WERI-Rb-1 (cell line): Measurements from ENCODE around the gene NEK6.

Experiments used
- DNase-seq: peaks from one replicate; pipeline ENCODE4 v3.0.0-alpha.2; 2020
- H3K27ac ChIP-seq: fragments of 250-450 bp; sonication (Bioruptor Pico); 2 replicates; pipeline ENCODE4 v1.5.1; 2020; ENCODE audit warnings: mild to moderate bottlenecking, moderate library complexity
- H3K27me3 ChIP-seq: fragments of 250-450 bp; sonication (Bioruptor Pico); 2 replicates; pipeline ENCODE4 v1.5.1; 2021; ENCODE audit warnings: mild to moderate bottlenecking, low read depth, moderate library complexity; ENCODE audit not compliant: insufficient read depth, severe bottlenecking
- H3K36me3 ChIP-seq: fragments of 250-450 bp; sonication (Bioruptor Pico); 2 replicates; pipeline ENCODE4 v1.5.1; 2020; ENCODE audit warnings: mild to moderate bottlenecking, moderate library complexity
- H3K4me3 ChIP-seq: 2 replicates; pipeline ENCODE4 v1.5.1; 2011; ENCODE audit warnings: low read depth, mild to moderate bottlenecking, control low read depth, low read length
- H3K9me3 ChIP-seq: fragments of 250-450 bp; sonication (Bioruptor Pico); 2 replicates; pipeline ENCODE4 v1.5.1; 2021; ENCODE audit warnings: mild to moderate bottlenecking, moderate library complexity; ENCODE audit not compliant: severe bottlenecking
- TF ChIP-seq, protein P1 (sequence below): IDR thresholded peaks from 2 replicates; pipeline ENCODE4 v1.5.1; 2011; ENCODE audit warnings: low read depth, mild to moderate bottlenecking, control low read depth, inconsistent platforms, low read length

The NEK6 gene

DNA sequence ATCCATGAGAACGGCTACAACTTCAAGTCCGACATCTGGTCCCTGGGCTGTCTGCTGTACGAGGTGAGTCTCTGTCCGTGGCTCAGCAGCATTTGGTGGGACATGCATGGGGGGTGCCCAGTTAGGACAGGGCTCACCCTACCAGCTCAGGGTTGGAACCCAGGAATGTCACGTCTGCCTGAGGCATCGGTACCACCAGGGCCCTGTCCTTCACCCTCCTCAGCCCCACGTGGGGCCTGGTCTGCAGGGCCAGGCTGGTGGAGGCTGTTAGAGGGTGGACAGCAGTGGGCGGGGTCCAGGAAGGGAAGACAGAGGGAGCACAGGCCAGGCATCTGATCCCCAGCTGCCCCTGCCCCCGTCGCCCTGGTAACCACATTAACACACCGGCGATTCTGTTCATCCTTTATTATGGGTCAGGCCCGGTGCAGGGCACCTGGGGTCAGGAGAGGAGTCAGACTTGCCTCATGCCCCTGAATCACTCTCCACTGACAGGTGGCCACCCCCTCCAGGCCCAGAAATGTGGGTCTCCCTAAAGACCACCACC is 81.9 kb downstream of the NEK6 start:
- Histone ChIP-seq H3K27ac (no peak overlapping the region), H3K27me3 (no peaks in the 10 kb centered on the region), H3K36me3 (no peaks in the 10 kb centered on the region; the same call in none of the 2 replicates), H3K9me3 (peaks cover 3% of the 10 kb centered on the region), H3K4me3 (no peak overlapping the region)
- DNase-seq: peak; percentile 63
- TF ChIP-seq, protein P1, sequence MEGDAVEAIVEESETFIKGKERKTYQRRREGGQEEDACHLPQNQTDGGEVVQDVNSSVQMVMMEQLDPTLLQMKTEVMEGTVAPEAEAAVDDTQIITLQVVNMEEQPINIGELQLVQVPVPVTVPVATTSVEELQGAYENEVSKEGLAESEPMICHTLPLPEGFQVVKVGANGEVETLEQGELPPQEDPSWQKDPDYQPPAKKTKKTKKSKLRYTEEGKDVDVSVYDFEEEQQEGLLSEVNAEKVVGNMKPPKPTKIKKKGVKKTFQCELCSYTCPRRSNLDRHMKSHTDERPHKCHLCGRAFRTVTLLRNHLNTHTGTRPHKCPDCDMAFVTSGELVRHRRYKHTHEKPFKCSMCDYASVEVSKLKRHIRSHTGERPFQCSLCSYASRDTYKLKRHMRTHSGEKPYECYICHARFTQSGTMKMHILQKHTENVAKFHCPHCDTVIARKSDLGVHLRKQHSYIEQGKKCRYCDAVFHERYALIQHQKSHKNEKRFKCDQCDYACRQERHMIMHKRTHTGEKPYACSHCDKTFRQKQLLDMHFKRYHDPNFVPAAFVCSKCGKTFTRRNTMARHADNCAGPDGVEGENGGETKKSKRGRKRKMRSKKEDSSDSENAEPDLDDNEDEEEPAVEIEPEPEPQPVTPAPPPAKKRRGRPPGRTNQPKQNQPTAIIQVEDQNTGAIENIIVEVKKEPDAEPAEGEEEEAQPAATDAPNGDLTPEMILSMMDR: no peak

- DNase-seq: no peak
- Histone ChIP-seq H3K27me3 (no peaks in the 10 kb centered on the region), H3K36me3 (no peaks in the 10 kb centered on the region; the same call in none of the 2 replicates), H3K9me3 (peaks cover 3% of the 10 kb centered on the region), H3K4me3 (no peak overlapping the region), H3K27ac (no peak overlapping the region)
- TF ChIP-seq, protein P1: no peak
Measured at GRCh38 chr9:124340219-124341069, 82.7 kb downstream of the NEK6 start.

- no peak overlapping the region for H3K4me3 ChIP-seq
- peaks cover 3% of the 10 kb centered on the region for H3K9me3 ChIP-seq
- H3K36me3 ChIP-seq: peaks cover 3% of the 10 kb centered on the region
- TF ChIP-seq, protein P1: no peak
- DNase-seq: no peak
- no peak overlapping the region for H3K27ac ChIP-seq
- no peaks in the 10 kb centered on the region for H3K27me3 ChIP-seq
Measured at GRCh38 chr9:124341455-124342170, 83.9 kb downstream of the NEK6 start.

GRCh38 chr9:124342402-124342775 is 84.6 kb downstream of the NEK6 start:
- Histone ChIP-seq H3K36me3 (peaks cover 4% of the 10 kb centered on the region), H3K9me3 (peaks cover 3% of the 10 kb centered on the region), H3K27me3 (no peaks in the 10 kb centered on the region), H3K27ac (no peak overlapping the region), H3K4me3 (no peak overlapping the region)
- TF ChIP-seq, protein P1: no peak
- DNase-seq: no peak

DNA sequence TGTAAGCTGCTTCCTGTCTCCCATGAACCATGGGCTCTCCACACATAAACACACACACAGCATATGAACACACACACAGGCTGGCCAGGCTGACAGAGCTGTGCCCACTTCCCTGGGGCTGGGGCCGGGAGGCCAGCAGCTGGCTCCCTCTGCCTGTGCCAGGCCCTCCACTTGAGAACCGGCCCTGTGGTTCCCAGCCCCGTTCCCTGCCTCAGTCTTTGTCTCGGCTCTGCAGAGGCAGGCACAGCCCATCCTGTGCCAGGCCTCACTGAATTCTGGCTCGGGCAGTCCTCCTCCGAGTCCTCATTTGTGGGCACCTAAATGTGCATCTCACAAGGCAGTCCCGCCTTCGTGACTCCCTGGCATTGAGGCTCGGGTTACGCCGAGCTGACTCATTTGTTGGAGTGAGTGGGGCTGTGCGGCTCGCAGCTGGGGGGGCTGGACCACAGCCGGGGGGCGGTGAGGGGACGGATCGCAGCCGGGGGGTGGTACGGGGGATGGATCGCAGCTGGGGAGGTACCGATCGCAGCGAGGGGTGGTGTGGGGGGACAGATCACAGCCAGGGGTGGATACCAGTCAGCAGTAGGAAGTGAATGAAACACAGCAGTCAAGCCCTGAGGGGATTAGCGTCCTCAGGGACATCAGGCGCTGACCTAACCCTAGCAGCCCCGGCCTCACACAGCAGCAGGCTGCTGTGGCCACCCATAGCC is 85.2 kb downstream of the NEK6 start:
- TF ChIP-seq, protein P1: no peak
- peak; percentile 56 for DNase-seq
- Histone ChIP-seq H3K27ac (peak overlapping the region; percentile 17; the same call in 1 of the 2 replicates), H3K9me3 (no peaks in the 10 kb centered on the region), H3K36me3 (peaks cover 8% of the 10 kb centered on the region), H3K4me3 (no peak overlapping the region), H3K27me3 (no peaks in the 10 kb centered on the region)
